Stimulated activated CD4-positive, alpha-beta T cell treated with anti-CD3 and anti-CD28 coated beads, Interleukin-12 subunit alpha, Interleukin-12 subunit beta, amount 100 ng/mL, for 24 hours (primary cell): ENCODE results near the gene LAP3.
"Not testable (repeated sequence)": the region's sequence is repeated elsewhere in the genome, so short reads cannot be mapped to it uniquely, and the experiment has no call there.

ENCODE experiments used
- DNase-seq, 2 experiments: peaks; one replicate each; pipeline ENCODE4 v3.0.0-alpha.2; 2020; ENCODE audit warnings: low read depth in 2 of 2

The LAP3 gene

GRCh38 chr4:17576932-17577664 lies at the start of gene LAP3:
Gene LAP3, plus strand, starts transcription at chr4:17577198. Its CDS starts 268 bp downstream, at chr4:17577466.
- peak; percentile 98 to 100 for DNase-seq

GRCh38 chr4:17528551-17529165 lies 48.3 kb upstream of the LAP3 start:
- DNase-seq: no peak

DNA sequence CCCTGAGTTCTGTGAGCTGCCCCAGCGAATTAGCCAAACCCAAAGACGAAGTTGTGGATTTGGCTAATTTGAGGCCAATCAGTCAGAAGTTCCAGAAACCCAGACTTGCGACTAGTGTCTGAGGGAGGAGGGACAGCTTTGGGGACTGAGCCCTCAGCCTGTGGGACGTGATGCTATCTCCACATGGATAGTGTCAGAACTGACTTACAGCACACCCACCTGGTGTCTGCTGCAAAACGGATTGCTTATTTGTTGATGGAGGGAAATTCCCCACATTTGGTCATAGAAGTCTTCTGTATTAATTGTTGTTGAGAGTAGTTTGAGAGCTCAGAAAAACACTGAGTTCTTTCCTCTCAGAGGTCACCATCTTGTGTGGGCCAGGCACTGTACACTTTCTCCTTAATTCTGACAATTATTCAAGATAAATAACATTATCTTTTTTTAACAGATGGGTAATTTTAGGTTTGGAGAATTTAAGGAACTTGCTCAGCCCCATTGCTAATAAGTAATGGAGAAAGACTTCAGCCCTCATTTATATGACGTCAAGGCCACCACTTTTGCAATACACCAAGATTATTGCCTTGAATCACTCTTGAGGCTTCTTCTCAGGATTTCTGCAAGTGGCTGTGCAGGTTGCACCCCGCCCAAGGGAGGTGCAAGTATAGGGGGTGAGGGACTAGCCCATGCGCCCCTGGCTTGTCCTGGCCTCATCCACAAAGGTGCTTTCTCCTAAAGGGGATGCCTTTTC lies 45.3 kb upstream of the LAP3 start:
- DNase-seq: no peak

DNA sequence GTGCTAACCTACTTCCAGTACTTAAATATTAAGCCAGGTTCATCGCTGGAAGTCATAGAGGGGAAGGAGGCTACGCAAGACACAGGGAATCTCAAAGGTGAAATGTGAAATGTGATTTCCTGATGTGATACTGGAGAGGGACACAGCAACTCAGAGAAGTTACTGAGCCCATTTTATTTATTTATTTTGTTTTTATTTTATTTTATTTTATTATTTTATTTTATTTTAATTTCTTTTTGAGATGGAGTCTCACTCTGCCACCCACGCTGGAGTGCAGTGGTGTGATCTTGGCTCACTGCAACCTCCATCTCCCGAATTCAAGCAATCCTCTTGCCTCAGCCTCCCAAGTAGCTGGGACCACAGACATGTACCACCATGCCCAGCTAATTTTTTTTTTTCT lies 42.3 kb upstream of the LAP3 start:
- no peak for DNase-seq

GRCh38 chr4:17535242-17535641 lies 41.8 kb upstream of the LAP3 start:
- no peak for DNase-seq

DNA sequence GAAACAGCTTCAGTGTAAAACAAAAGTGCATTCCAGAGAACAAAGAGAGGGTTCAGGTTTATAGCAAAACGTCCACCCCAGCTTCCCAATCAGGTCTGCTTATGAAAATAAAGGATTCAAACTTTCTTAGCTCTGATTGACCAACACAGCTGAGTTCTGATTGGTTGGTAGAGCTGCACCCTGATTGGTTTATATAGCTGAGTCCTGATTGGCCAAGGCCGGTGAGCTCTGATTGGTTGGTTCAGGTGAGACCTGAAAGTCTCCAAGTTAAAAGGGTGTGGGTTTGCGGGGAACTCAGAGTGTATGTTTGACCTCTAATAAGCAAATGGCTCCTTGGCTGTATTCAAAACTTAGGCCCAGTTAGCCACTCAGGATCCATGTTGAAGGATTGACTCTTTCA lies 41.1 kb upstream of the LAP3 start:
- no peak for DNase-seq

DNA sequence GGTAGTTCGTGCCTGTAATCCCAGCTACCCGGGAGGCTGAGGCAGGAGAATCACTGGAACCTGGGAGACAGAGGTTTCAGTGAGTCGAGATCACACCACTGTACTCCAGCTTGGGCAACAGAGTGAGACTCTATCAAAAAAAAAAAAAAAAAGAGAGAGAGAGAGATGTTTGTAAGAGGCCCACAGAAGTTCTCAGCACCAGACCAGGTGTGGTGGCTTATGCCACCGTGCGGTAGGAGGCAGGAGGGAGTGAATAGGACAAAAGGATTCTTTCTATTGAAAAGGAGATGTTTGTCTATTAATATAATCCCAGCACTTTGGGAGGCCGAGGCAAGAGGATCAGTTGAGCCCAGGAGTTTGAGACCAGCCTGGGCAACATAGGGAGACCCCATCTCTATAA lies 39.9 kb upstream of the LAP3 start:
- DNase-seq: not testable (repeated sequence)

GRCh38 chr4:17544205-17544604 lies 32.8 kb upstream of the LAP3 start:
- DNase-seq: no peak

- no peak for DNase-seq
These were observed 32.2 kb upstream of the LAP3 start for GRCh38 chr4:17544831-17545234.

- no peak for DNase-seq
These were observed 31.4 kb upstream of the LAP3 start for GRCh38 chr4:17545374-17546140.

DNA sequence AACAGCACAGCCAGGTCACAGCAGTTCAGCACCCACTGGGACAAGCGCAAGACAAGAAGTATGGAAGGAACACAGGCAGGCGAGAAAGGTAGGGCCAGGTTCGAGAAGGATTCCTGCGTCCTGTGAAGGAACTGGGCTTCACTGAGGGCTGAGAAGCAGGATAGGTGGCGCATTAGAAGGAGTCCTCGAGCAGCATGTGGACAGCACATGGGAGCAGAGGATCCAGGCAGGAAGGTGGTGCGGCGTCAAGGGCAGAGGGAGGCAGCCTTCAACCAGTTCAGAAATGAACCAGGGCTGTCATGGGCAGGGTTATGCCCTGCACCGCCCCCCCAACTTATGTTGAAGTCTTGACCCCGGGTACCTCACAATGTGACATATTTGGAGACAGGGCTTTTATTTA lies 30.8 kb upstream of the LAP3 start:
- no peak for DNase-seq

- DNase-seq: no peak
These were observed 30.3 kb upstream of the LAP3 start for GRCh38 chr4:17546678-17547077.

GRCh38 chr4:17550549-17550948 lies 26.4 kb upstream of the LAP3 start:
- DNase-seq: no peak

- no peak for DNase-seq
These were observed 24.6 kb upstream of the LAP3 start for GRCh38 chr4:17552427-17552826.

- no peak for DNase-seq
These were observed 22.4 kb upstream of the LAP3 start for GRCh38 chr4:17554568-17554967.

DNA sequence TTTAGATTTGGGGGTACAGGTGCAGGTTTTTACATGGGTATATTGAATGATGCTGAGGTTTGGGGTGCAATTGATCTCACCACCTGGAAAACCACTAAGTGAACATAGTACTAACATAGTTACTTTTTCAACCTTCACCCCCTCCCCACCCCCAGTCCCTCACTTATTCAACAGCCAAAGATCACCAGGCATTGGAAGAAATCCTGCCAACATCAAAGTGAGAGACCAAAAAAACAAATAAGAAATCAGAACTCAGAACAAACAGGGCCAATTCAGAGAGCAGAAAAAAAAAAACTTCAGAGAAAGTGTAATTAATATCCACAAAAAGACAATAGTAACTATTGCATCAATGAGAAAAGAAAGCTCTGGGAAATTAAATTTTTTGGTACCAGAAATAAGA lies 20.5 kb upstream of the LAP3 start:
- no peak for DNase-seq

- DNase-seq: no peak
These were observed 19.1 kb upstream of the LAP3 start for GRCh38 chr4:17557880-17558279.

- no peak for DNase-seq
These were observed 17.9 kb upstream of the LAP3 start for GRCh38 chr4:17558941-17559708.

DNA sequence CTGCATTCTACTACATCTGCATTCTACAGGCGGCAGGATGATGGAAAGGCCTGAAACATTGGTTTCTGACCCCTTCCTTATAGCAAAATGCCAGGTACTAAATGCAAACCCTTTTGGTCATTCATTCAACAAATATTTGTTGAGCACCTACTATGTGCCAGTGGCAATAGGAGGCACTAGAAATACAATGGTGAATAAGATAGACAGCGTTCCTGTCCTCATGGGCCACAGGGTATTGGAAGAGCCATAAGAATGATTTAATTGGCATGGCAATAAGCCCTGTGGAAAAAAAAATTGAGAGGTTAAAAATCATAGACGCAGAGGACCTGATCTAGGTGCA lies 17.3 kb upstream of the LAP3 start:
- DNase-seq: no peak

GRCh38 chr4:17560065-17560673 lies 16.8 kb upstream of the LAP3 start:
- DNase-seq: no peak
